Liver (tissue), 9 donors: ENCODE results near the gene CDH4. TPM values are rescaled to one million over a fixed set of nuclear protein-coding genes. Genes with fewer than 3 reads are reported as not detected.

Source experiments
- DNase-seq: peaks from one replicate; pipeline ENCODE4 v3.0.0-alpha.2; 2017; ENCODE audit warnings: low spot score
- H3K27ac ChIP-seq, 2 donors: one replicate each; pipeline ENCODE4 v1.7.0; 2013; ENCODE audit warnings: inconsistent platforms in 2 of 2, low read length in 2 of 2, control low read depth in 1 of 2, low read depth in 1 of 2, mild to moderate bottlenecking in 1 of 2
- H3K27me3 ChIP-seq, 4 donors: one replicate each; pipeline versions ENCODE4 v1.6.1 to v1.7.0; 2013; ENCODE audit warnings: low read length in 3 of 4, inconsistent platforms in 1 of 4, mild to moderate bottlenecking in 1 of 4, moderate library complexity in 1 of 4; ENCODE audit not compliant: control insufficient read depth in 4 of 4, insufficient read depth in 4 of 4
- H3K36me3 ChIP-seq, 4 donors: one replicate each; pipeline versions ENCODE4 v1.6.1 to v1.7.0; 2013; ENCODE audit warnings: low read length in 3 of 4, mild to moderate bottlenecking in 3 of 4, low read depth in 1 of 4, moderate library complexity in 1 of 4; ENCODE audit not compliant: control insufficient read depth in 4 of 4, insufficient read depth in 3 of 4
- H3K4me1 ChIP-seq, 4 donors: one replicate each; pipeline versions ENCODE4 v1.6.1 to v1.7.0; 2013; ENCODE audit warnings: low read length in 3 of 4, mild to moderate bottlenecking in 3 of 4, moderate library complexity in 1 of 4; ENCODE audit not compliant: control insufficient read depth in 4 of 4, insufficient read depth in 4 of 4
- H3K4me3 ChIP-seq, 3 donors: one replicate each; pipeline versions ENCODE4 v1.6.1 to v1.7.0; 2013; ENCODE audit warnings: low read length in 3 of 3, control low read depth in 1 of 3, low read depth in 1 of 3, mild to moderate bottlenecking in 1 of 3
- H3K9ac ChIP-seq, 2 donors: one replicate each; pipeline ENCODE4 v1.7.0; 2013; ENCODE audit warnings: low read length in 2 of 2, mild to moderate bottlenecking in 2 of 2, moderate library complexity in 2 of 2, control low read depth in 1 of 2, low read depth in 1 of 2
- H3K9me3 ChIP-seq, 4 donors: one replicate each; pipeline versions ENCODE4 v1.6.1 to v1.7.0; 2013; ENCODE audit warnings: low read length in 3 of 4; ENCODE audit not compliant: control insufficient read depth in 4 of 4
- CTCF ChIP-seq: fragments of 150-350 bp; IDR thresholded peaks from 2 replicates; pipeline ENCODE4 v1.5.1; 2017; ENCODE audit warnings: improper control_type of control experiment, low read depth, low read length; ENCODE audit not compliant: missing input control
- EGR1 ChIP-seq, 2 donors: IDR thresholded peaks; 2 replicates each; pipeline ENCODE4 v1.6.1; 2016 to 2018; ENCODE audit warnings: antibody characterized with exemption in 2 of 2, low read depth in 2 of 2
- FOXA1 ChIP-seq: IDR thresholded peaks from 2 replicates; pipeline ENCODE4 v1.6.1; 2016; ENCODE audit warnings: antibody characterized with exemption
- FOXA2 ChIP-seq: IDR thresholded peaks from 2 replicates; pipeline ENCODE4 v1.6.1; 2016; ENCODE audit warnings: antibody characterized with exemption
- GABPA ChIP-seq, 2 donors: IDR thresholded peaks in 1 of 2; conservative IDR thresholded peaks in 1 of 2; 2 replicates each; pipeline ENCODE4 v1.6.1; 2016; ENCODE audit warnings: antibody characterized with exemption in 2 of 2, mild to moderate bottlenecking in 1 of 2, moderate library complexity in 1 of 2
- HNF4A ChIP-seq, 2 donors: conservative IDR thresholded peaks; 2 replicates each; pipeline ENCODE4 v1.6.1; 2016; ENCODE audit warnings: antibody characterized with exemption in 2 of 2, mild to moderate bottlenecking in 2 of 2
- HNF4G ChIP-seq: IDR thresholded peaks from 2 replicates; pipeline ENCODE4 v1.6.1; 2016; ENCODE audit warnings: antibody characterized with exemption
- MAX ChIP-seq: IDR thresholded peaks from 2 replicates; pipeline ENCODE4 v1.6.1; 2016; ENCODE audit warnings: antibody characterized with exemption
- NR2F2 ChIP-seq: IDR thresholded peaks from 2 replicates; pipeline ENCODE4 v1.6.1; 2016; ENCODE audit warnings: antibody characterized with exemption
- RAD21 ChIP-seq, 2 donors: IDR thresholded peaks; 2 replicates each; pipeline ENCODE4 v1.6.1; 2016; ENCODE audit warnings: antibody characterized with exemption in 2 of 2, mild to moderate bottlenecking in 2 of 2
- REST ChIP-seq: IDR thresholded peaks from 2 replicates; pipeline ENCODE4 v1.6.1; 2016; ENCODE audit warnings: antibody characterized with exemption, mild to moderate bottlenecking
- RXRA ChIP-seq, 2 donors: IDR thresholded peaks; 2 replicates each; pipeline ENCODE4 v1.6.1; 2017 to 2018; ENCODE audit warnings: antibody characterized with exemption in 2 of 2, mild to moderate bottlenecking in 1 of 2
- YY1 ChIP-seq: IDR thresholded peaks from 2 replicates; pipeline ENCODE4 v1.6.1; 2016; ENCODE audit warnings: antibody characterized with exemption, mild to moderate bottlenecking
- WGBS: extraction: QIAGEN DNeasy Blood & Tissue Kit; methylation state at CpG from one replicate; pipeline ENCODE4 v1.1.7; 2013; 5-methylcytosine and 5-hydroxymethylcytosine counted together
- polyA plus RNA-seq, 2 donors: library from polyadenylated mRNA; stranded (reverse) in 1 of 2; unstranded in 1 of 2; fragments of 200-250 nt in 1 of 2; fragments of >200 nt in 1 of 2; fragmentation: Nextera tagmentation in 1 of 2; extraction: Ambion mirVana in 1 of 2; gene quantifications; one replicate each; pipeline versions ENCODE4 v1.2.1 to v1.2.3, GENCODE V29; 2013 to 2015
- total RNA-seq, 2 donors: library from RNA; depleted of rRNA; stranded (reverse); fragments of >200 nt; gene quantifications; one replicate each; pipeline ENCODE4 v1.2.3, GENCODE V29; 2014
- TF ChIP-seq, protein P1 (sequence below): IDR thresholded peaks from 2 replicates; pipeline ENCODE4 v1.6.1; 2016; ENCODE audit warnings: antibody characterized with exemption
- TF ChIP-seq, protein P2 (sequence below): IDR thresholded peaks from 2 replicates; pipeline ENCODE4 v1.6.1; 2016; ENCODE audit warnings: antibody characterized with exemption
- donor health status: healthy.
- donor health status: healthy.
- donor health status: healthy.
- donor health status: healthy.
- donor health status: healthy.

Gene CDH4
- total and polyA plus RNA-seq, 4 donors: 0.03 to 0.25 (median 0.19) TPM; not detected in 1

- no peaks in the 10 kb centered on the region for H3K4me1 ChIP-seq
- H3K27me3 ChIP-seq: no peaks in the 10 kb centered on the region
- TF ChIP-seq, protein P1, sequence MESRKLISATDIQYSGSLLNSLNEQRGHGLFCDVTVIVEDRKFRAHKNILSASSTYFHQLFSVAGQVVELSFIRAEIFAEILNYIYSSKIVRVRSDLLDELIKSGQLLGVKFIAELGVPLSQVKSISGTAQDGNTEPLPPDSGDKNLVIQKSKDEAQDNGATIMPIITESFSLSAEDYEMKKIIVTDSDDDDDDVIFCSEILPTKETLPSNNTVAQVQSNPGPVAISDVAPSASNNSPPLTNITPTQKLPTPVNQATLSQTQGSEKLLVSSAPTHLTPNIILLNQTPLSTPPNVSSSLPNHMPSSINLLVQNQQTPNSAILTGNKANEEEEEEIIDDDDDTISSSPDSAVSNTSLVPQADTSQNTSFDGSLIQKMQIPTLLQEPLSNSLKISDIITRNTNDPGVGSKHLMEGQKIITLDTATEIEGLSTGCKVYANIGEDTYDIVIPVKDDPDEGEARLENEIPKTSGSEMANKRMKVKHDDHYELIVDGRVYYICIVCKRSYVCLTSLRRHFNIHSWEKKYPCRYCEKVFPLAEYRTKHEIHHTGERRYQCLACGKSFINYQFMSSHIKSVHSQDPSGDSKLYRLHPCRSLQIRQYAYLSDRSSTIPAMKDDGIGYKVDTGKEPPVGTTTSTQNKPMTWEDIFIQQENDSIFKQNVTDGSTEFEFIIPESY: no peak
- no peak for TF ChIP-seq CTCF
- no peak for TF ChIP-seq HNF4A (conservative IDR thresholded peaks at IDR 0.05)
- TF ChIP-seq RAD21 (IDR thresholded peaks at IDR 0.05): no peak
- TF ChIP-seq NR2F2: no peak
- TF ChIP-seq, protein P2, sequence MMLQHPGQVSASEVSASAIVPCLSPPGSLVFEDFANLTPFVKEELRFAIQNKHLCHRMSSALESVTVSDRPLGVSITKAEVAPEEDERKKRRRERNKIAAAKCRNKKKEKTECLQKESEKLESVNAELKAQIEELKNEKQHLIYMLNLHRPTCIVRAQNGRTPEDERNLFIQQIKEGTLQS: no peak
- no peak for TF ChIP-seq MAX
- TF ChIP-seq REST: no peak
- TF ChIP-seq HNF4G: no peak
- no peak for TF ChIP-seq FOXA2
- no peak for TF ChIP-seq YY1
- TF ChIP-seq FOXA1: no peak
- no peak for TF ChIP-seq RXRA (IDR thresholded peaks at IDR 0.05)
- TF ChIP-seq EGR1 (IDR thresholded peaks at IDR 0.05; ENCODE audit: low read depth in 2 of 2): no peak
- TF ChIP-seq GABPA (IDR thresholded peaks at IDR 0.05 in 1 of 2, conservative IDR thresholded peaks at IDR 0.05 in 1 of 2): no peak
- H3K4me3 ChIP-seq: no peak overlapping the region
- no peaks in the 10 kb centered on the region for H3K36me3 ChIP-seq
- H3K9ac ChIP-seq: no peak overlapping the region
- H3K9me3 ChIP-seq: no peaks in the 10 kb centered on the region
- H3K27ac ChIP-seq: no peak overlapping the region
- 94% methylated on average over 8 of the region's 8 CpGs for WGBS
- DNase-seq: no peak
Measured at GRCh38 chr20:61963885-61964674, 712.0 kb downstream of the CDH4 start.
